Prostate gland (tissue), 2 donors: Measurements from ENCODE around the gene PRR5L.

Source experiments
- CTCF ChIP-seq, 4 experiments: fragments of 200-600 bp in 2 of 4; fragments of 450-650 bp in 2 of 4; sonication (generic) in 2 of 4; IDR thresholded peaks; 1 replicate in 3 of 4; 2 replicates in 1 of 4; pipeline ENCODE4 v1.5.1; 2016 to 2019; ENCODE audit warnings: antibody characterized with exemption in 4 of 4, mild to moderate bottlenecking in 2 of 4, moderate library complexity in 2 of 4
- POLR2A ChIP-seq: fragments of 450-650 bp; IDR thresholded peaks from one replicate; pipeline ENCODE4 v1.6.1; 2016; ENCODE audit warnings: antibody characterized with exemption, mild to moderate bottlenecking
- POLR2AphosphoS5 ChIP-seq: sonication (generic); formaldehyde crosslinking; IDR thresholded peaks from one replicate; pipeline ENCODE4 v1.6.1; 2017; ENCODE audit warnings: antibody characterized with exemption

GRCh38 chr11:36258730-36259360 lies 37.2 kb upstream of the PRR5L start:
- peak in 3 of 4 experiments; percentile 38 to 53 (median 44) for TF ChIP-seq CTCF (IDR thresholded peaks at IDR 0.05)
- no peak for TF ChIP-seq POLR2A
- TF ChIP-seq POLR2AphosphoS5, result no peak
